Measurements from ENCODE around the gene KLK8.
"Not testable (repeated sequence)": the region's sequence is repeated elsewhere in the genome, so short reads cannot be mapped to it uniquely, and the experiment has no call there.

The KLK8 gene

GRCh38 chr19:50983625-50984292, 17.6 kb downstream of the KLK8 start, which contains the start of gene KLK7:
Gene KLK7, minus strand, starts transcription at chr19:50983917. Its CDS starts 1,518 bp downstream, at chr19:50982399.
- DNase-seq (ENCODE audit: low read depth) = no peak

GRCh38 chr19:50982186-50982585, 19.2 kb downstream of the KLK8 start:
- DNase-seq (ENCODE audit: low read depth) = no peak

- DNase-seq (ENCODE audit: low read depth) = no peak
These were observed 19.7 kb downstream of the KLK8 start for GRCh38 chr19:50981587-50982146.

- DNase-seq (ENCODE audit: low read depth) = no peak
These were observed 21.2 kb downstream of the KLK8 start for GRCh38 chr19:50980208-50980607.

GRCh38 chr19:50979758-50980157, 21.6 kb downstream of the KLK8 start:
- DNase-seq (ENCODE audit: low read depth) = no peak

GRCh38 chr19:50978772-50979390, 22.5 kb downstream of the KLK8 start:
- no peak for DNase-seq (ENCODE audit: low read depth)

GRCh38 chr19:50977626-50978025, 23.8 kb downstream of the KLK8 start:
- DNase-seq (ENCODE audit: low read depth) = no peak

- no peak for DNase-seq (ENCODE audit: low read depth)
These were observed 25.6 kb downstream of the KLK8 start for GRCh38 chr19:50975766-50976165.

GRCh38 chr19:50974702-50975556, 26.5 kb downstream of the KLK8 start:
- no peak for DNase-seq (ENCODE audit: low read depth)

- DNase-seq (ENCODE audit: low read depth) = no peak
These were observed 28.5 kb downstream of the KLK8 start for GRCh38 chr19:50972795-50973376.

- not testable (repeated sequence) for DNase-seq (ENCODE audit: low read depth)
These were observed 31.6 kb downstream of the KLK8 start for GRCh38 chr19:50969810-50970209.

GRCh38 chr19:50969413-50969760, 32.0 kb downstream of the KLK8 start, which contains the start of gene KLK6:
Gene KLK6, minus strand, starts transcription at chr19:50969591. Its CDS starts 1,487 bp downstream, at chr19:50968104.
- no peak for DNase-seq (ENCODE audit: low read depth)

GRCh38 chr19:50968716-50969412, 32.5 kb downstream of the KLK8 start:
- no peak for DNase-seq (ENCODE audit: low read depth)

- DNase-seq (ENCODE audit: low read depth) = no peak
These were observed 33.3 kb downstream of the KLK8 start for GRCh38 chr19:50967929-50968715.

- DNase-seq (ENCODE audit: low read depth) = no peak
These were observed 37.1 kb downstream of the KLK8 start for GRCh38 chr19:50964266-50964665.

- no peak for DNase-seq (ENCODE audit: low read depth)
These were observed 38.0 kb downstream of the KLK8 start for GRCh38 chr19:50963381-50963780.

- no peak for DNase-seq (ENCODE audit: low read depth)
These were observed 39.2 kb downstream of the KLK8 start for GRCh38 chr19:50962245-50962644.

GRCh38 chr19:50959731-50960500, 41.5 kb downstream of the KLK8 start:
- no peak for DNase-seq (ENCODE audit: low read depth)

- no peak for DNase-seq (ENCODE audit: low read depth)
These were observed 43.8 kb downstream of the KLK8 start for GRCh38 chr19:50957587-50957986.

- DNase-seq (ENCODE audit: low read depth) = no peak
These were observed 48.5 kb downstream of the KLK8 start, which contains the start of gene KLK5 for GRCh38 chr19:50952910-50953309. Gene KLK5, minus strand, starts transcription at chr19:50953038. Its CDS starts 381 bp downstream, at chr19:50952657.
